NCI-H524 treated with DMSO at 0.1 percent for 48 hours (cell line): ENCODE measurements around the gene KCNMA1.
"Not testable (repeated sequence)": the region's sequence is repeated elsewhere in the genome, so short reads cannot be mapped to it uniquely, and the experiment has no call there.

Source experiments
- DNase-seq: peaks from one replicate; lab custom pipeline; 2025; lab: John Stamatoyannopoulos, UW

The KCNMA1 gene

DNA sequence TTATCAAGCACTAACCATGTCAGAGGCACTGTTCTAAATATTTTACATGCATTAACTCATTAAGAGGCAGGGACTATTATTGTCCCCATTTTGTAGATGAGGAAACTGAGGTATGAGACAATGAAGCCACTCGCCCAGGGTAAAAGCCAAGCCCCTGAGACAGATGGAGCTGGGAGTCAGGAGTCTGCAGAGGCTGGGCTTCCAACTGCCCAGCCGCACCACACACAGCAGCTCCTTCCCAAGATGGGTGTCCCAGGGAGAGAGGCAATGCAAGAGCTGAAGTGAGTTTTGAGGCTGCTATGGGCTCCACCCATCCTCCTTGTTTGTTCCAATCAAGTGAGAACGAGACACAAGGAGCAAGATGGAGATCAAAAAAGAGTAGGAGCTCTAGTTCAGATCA is 244.2 kb downstream of the KCNMA1 start:
- DNase-seq: no peak

DNA sequence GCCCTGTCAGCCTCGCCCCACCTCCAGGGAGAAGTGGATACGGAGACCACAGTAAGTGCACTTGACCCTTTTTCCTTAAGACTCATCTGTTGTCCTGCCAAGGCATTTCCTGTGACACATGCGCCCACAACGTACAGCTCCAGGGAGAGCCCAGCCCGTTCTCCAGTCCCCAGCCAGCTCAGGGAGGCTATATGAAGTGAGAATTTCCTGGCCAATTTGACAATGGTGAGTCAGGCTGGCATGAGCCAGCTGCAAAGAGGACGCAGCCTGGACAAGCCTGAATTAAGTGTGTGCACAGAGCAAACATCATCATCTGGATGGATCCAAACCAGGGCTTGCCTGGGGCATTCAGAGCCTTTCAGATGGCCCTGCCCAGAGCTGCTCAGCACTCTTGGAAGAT is 244.8 kb downstream of the KCNMA1 start:
- no peak for DNase-seq

DNA sequence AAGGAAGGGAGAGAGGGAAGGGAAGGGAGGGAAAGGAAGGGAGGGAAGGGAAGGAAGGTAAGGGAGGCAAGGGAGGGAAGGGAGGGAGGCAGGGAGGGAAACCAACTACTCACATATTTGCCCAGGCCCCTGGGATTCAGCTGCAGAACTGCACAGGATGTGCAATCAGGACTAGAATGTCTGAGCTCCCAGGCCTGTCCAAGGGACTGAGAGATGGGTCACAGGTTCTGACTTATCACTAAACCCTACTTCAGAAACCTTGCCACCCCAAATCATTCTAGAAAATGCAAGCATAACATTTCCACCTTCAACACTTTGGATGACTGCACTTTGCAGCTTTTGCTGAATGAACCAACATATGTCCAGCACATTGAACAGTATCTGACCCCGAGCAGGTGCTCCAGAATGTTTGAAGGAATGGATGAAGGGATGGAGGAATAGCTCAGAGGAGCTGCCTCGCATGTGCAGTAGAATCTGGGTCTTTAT is 245.3 kb downstream of the KCNMA1 start:
- DNase-seq: no peak

DNA sequence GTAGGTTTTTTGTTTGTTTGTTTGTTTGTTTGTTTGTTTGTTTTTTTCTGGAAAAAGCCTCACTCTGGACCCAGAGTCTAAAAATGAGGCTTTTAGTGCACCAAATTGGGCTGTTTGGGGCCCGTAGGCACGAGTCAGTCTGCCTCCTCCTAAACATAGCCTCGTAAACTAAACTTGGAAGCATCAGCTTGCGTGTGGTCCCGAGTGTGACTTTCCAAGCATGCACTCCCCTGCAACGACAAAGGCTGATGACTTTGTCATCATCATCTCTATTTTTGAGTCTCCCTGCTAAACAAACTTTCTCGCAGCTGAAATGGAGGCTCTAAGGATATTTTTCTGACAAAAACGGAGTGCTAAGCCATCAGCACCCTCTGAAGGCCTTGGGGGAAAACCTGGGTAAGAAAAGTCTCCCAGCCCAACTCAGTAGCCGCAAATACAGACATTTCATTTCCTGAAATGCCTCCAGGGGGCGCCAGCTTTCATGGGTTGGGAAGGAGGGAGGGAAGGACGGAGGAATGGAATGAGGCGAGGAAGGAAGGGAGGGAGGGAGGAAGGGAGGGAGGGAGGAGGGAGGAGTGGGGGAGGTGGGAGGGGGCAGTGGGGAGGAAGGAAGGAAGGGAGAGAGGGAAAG is 245.9 kb downstream of the KCNMA1 start:
- no peak for DNase-seq

DNA sequence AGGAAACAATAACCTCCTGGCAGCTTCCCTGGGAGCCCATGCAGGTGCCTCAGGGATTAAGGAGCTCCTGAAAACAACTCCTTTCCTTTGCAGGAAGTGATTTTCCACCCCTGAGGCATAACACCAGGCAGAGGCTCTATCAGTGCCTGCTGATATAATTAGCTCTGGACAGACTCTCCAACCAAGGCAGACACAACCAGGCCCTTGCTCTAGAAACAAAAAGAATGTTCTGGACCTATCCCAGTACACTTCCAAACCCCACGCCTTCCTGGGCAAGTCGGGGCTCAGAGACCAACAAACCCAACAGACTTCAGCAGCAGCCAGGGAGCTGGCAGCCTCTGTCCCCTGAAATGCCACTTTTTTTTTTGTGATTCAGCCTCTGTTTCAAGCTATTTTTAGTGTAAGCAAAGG is 247.1 kb downstream of the KCNMA1 start:
- DNase-seq: no peak

DNA sequence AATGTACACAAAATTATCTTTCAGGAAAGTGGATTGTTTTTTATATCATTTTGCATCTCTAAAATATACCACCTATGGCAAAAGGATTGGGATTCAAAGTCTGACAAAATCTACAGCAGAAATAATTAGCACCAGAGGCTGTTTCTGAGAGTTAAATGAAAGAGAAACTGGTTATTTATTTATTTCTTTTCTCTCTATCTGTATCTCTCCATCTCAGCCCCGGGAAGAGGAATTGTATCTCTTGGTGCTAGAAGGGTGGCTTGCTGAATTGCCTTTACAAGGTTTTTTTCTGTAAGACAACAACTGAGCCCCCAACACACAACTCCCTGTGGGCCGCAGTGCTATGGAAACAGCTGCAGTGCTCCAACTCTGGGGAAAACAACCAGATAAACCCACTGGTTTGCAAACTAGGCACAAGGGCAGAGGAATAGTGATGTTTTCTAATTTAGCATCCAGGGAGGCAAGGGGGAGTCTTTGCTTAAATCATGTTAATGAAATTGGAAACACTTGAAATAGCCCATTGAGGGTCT is 249.0 kb downstream of the KCNMA1 start:
- DNase-seq: no peak

DNA sequence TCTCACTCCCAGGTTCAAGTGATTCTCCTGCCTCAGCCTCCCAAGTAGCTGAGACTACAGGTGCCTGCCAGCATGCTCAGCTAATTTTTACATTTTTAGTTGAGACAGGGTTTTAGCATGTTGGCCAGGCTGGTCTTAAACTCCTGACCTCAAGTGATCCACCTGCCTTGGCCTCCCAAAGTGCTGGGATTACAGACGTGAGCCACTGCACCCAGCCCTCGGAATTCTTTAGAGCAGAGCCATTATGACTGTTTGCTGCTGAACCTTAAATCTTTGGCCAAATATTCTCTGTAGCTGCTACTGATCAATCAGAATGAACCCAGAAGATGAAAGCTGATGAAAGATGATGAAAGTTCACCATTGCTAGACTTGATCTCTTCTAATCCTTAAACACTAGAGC is 249.9 kb downstream of the KCNMA1 start:
- not testable (repeated sequence) for DNase-seq

DNA sequence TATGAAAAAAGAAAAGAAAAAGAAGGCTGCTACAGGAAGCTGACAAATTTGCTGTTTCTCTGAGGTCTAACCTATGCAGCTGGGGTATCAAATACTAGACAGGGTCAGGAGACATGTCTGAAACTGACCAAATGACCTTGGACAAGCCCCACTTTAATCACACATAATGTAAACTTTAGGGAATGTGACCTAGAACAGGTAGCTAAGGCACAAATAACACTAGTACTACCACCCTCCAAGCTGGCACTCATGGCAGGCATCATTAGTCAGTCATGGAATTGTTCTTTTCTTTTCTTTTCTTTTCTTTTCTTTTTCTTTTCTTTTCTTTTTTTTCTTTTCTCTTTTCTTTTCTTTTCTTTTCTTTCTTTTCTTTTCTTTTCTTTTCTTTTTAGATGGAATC is 250.4 kb downstream of the KCNMA1 start:
- no peak for DNase-seq

DNA sequence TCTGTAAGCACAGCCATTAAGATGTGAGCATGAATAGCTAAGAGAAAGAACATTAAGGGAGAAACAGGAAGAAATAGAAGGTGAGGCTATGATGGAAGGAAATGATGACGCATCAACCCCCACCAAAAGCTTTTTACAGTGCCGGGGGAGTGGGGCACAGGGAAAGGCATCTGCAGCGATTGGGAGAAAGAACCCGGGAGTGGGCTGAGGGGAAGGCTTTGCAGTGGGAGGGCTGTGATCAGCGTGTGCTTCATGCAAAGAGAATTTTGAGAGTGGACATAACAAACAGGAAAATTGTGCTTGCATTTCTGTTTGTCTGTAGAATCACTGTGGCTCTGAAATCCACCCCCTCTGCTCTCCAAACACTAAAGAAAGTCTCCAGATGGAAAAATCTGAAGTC is 250.8 kb downstream of the KCNMA1 start:
- DNase-seq: no peak

DNA sequence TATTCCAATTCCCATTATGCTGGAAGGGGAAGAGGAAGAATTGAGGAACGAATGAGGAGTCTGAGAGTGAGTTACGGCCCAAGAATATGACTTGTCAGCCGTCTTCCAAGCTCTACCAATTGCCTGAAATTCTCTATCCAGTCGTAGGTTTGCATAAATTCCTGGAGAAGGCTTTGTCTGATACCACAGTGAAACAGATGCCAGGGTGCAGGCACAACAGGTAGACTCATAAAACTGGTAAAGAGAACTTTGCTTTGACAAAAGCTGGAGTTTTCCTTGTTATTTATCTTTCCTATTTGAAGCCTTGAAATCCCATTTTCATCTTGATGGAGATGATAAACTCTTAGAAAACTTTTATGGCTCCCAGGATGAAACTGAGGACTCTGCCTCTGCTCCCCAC is 251.2 kb downstream of the KCNMA1 start:
- DNase-seq: no peak

DNA sequence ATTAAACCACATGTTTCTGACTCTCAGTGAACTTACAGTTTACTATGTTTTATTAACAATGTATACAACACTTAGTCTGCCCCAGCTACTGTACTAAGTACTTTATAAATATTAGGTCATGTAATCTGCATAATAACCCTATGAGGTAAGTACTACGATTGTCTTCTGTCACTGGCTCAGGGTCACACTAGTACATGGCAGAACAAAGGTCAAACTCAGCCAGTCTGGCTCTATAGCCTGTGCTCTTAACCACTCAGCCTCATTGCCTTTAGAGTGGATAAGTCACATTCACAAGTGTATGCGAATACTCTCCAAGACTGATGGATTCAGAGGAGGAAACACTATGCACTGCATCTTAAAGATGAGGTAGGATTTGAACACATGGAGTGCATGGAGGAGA is 252.3 kb downstream of the KCNMA1 start:
- DNase-seq: no peak

DNA sequence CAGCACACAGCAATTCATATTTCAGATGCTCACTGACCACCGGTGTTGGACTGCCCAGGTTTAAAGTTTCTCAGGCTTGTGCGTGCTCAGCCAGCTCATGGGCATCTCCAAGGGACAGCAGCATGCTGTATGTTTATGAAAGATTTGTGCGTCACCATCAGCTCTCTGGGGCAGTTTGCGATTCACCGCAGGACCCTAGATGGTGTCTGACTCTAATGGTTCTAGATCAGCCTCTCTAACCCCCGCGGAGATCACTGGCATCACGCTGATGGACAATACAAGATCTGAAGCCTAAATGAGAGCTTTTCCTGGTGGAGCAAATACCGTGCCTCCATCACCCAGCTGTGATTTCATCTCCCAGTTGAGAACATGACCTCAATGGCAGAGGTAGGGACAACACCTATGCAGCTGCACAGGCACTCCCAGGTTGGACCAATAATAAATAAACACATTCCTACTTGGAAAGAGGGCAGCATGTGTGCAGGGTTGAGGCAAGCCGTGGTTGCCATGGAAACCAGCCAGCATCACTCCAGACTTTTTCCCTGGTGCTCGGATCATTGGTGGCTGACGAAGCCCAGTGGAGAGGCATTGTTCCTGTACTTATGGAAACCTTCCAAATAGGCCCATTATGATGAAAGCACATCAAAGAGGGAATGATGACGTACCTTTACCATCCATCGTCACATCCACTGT is 253.6 kb downstream of the KCNMA1 start:
- no peak for DNase-seq

DNA sequence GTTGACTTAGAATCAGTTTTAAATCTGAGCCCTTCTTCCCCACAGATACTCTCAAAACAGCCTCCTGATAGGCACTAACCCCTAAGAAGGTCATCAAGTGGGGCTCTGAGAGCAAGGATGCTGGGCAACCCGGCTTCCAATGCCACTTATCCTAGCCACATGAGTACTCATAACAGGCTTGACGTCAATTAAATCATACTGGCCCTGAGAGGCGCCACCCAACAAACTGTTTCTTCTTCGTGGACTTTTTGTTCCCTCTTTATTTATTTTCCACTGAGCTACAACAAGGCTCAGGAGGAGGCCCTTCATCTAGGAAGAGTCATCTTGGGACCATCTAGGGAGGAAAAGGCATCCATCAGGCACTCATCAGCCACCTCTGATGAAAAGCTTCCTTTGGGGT is 255.9 kb downstream of the KCNMA1 start:
- no peak for DNase-seq

DNA sequence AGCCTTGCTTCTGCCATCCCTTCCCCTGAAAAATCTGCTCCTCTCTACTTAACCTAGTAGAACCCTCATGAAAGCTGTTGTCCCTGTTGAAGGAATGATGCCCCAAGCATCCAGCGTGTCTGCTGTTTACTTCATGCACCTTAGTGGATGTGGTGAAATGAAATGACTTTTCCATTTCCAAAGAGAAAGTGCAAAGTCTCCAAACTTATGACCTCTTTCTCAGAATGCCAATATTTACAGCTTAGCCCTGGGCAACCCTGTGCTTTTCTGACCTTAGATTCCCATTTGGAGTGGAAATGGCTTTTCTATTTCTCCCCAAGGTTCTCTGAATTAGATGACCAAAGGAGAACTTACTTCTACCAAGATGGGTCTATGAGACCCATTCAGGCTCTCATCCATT is 256.9 kb downstream of the KCNMA1 start:
- no peak for DNase-seq

DNA sequence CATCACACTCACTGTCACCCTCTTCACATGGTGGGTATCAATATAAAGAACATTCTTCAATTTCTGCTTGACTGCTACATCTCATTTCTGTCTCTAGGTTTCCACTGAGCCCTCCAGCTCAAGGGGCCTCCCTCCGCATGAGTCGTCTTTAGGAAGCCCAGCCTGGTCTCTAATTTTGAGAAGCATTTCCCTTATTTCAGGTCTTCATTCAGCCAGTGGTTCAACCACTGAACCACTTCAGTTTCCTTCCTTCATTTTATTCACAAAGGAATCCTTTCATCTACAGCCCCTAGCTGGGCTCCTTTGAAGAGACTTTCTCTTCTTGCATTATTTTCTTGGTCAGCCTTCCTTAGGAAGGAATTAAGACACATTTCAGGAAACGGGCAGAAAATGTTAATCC is 257.4 kb downstream of the KCNMA1 start:
- no peak for DNase-seq

DNA sequence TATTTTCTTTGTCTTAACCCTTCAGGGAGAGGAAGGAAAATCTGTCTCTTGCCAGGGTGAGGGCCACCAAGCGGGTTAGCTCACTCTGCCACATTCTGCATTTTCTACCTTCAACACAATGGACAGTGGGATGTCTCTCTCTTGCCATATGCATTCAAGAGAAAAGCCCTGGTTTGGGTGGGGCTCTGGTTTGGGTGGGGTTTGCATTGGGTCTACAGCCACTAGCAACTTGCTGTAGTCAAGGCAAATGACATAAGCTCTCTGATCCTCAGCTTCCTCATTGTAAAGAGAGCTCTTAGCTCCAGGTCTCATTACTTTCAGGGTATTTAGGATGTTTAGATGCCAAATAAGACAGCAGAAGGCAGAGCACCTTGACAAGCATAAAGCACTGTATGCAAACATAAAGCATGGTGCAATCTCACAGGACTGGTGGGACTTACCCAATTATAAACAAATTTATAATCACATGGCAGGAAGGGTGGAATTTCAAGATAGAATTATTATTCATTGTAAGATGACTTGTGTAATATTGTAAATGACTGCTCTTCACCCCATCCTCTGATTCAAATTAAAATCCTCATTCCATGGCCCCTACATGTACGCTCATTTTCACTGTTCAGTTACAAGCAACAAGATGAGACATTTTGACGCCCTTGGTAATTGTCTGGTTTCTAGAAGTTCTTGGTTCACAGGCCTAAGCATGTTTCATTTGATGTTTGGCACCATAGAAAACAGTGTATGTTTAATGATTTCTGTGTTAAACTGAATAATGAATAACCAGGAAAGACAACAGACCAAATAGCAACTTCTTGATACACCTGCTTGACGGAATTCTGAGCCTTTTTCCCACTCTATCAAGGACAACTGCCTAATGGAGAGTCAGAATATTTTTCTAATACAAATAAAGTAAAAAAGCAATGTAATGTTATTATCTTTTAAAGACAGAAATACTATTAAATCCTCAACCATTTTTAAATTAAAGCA is 258.9 kb downstream of the KCNMA1 start:
- no peak for DNase-seq

DNA sequence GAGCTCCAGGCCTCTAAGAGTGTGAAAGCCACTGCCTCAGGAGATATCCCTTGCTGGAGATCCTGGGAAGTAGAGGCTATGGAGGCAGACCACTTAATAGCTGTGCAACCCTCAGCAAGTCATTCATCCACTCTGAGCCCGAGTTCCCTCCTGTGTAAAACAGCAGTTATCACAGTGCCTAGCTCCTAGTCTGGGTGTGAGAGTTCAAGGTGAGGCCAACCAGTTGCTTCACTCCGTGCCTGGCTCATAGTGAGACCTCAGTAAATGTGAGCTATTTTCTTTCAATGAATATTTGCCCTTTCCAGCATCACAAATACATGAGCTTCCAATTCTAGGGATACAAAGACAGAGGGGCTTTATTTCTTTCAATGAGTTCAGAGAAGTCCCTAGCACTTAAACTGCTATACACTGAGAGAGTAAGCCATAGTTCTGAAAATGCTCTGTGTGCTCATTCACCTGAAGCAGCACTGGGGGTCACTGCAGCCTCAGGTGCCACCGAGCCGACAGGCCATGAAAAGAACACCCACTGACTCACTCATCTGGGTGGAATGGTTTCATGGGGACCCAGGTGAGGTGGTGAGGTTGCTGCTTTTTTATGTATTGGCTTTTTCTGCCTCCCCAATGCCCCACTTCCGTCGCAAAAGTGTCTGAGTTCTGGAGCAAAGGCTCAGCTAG is 259.8 kb downstream of the KCNMA1 start:
- DNase-seq: no peak

DNA sequence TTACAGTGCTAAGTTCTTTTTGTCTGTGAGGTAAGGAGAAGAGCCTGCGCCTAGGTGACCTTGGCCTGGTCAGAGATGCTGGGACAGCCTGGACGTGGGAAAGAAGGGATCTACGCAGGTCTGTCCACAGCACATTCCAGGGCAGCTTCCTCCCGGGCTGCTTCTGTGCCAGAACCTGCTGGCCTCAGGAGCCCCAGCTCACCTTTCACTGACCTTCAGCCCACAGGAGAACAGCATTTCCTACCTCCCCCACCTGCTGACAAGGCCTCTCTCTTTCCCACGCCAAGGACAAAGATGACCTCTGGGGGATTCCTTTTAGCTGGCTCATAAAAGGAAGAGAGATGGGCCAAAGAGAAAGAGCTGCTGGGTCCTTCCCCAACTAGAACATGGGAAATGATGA is 260.6 kb downstream of the KCNMA1 start:
- DNase-seq: no peak

DNA sequence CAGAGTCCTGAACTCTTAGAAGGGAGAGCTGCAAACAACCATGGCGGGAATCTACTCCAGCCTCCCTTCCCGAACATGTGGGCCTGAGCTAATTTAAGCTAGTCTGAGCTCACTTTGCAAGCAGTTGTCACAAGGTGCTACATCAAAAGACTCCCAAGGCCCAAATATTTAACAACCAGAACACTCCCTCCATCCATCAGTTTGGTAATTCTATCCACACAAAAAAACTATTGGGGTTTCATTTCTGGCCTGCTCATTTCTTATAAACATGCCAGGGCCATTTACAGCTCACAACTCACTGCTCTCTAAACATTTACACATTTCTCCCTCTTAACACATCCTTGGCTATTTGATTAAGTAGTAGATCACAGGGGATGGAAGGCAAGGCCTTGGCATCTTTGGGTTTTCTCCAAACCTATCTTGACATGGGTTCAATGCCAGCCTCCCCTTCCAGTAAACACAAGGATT is 263.4 kb downstream of the KCNMA1 start:
- DNase-seq: no peak

DNA sequence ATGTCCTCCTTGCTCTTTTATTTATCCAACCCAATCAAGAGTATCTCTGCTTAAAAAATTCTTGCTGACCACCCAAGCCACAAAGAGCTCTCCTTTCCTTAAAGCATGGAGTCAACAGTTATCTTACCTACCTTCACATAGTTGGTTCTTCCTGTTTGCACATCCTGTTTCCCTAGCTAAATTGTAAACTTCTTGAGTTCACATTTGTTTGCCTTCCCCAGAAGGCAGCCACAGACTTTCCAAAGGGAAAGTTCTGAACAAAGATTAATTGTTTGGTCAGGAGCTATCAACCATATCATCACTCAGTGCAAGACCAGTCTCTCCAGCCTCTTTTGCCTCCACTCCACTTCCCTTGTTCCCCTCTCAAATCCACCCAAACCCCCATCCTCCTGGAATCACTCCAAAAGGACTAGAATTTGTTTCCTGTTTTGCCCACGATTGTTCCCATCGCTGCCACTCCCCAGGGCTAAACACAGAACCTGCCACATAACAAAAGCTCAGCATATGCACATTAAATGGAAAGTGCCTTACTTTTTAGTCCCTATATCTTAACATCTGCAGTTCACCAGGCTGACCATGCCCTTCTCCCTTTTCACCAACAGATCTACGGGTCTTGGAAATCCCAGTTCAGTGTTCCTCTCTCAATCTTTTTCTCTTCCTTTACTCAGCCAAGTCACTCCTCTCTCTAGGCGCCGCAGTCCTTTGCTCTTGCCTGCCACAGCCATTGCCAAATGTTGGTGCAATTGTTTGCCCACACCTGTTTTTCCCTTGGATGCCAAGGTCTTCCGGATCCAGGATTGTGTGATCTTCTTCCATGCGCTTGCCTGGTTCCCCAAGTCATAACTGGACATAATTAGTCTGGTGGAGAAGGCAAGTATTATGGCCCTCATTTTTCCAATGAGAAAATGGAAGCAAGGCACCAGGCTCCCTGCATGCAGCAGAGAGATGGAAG is 265.5 kb downstream of the KCNMA1 start:
- DNase-seq: no peak

DNA sequence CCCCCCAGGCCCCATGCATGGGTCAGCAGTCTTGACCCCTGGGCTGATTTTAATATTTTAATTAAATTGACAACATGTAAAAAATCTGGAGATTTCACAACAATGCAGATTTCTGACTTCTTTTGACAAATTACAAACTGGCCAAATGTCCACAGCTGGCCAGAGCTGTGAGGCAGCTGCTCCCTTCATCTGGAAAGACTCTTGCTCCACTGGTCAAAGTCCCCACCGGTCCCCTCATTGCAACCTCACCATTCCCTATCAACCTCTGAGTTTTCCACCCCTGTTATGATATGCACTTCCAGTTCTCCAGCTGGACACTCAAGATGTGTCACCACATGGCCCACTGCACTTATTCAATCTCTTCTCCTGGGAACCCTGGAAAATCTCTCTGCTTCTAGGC is 266.2 kb downstream of the KCNMA1 start:
- DNase-seq: no peak
